H1 (cell line): ENCODE results near the gene RING1. TPM values are rescaled to one million over a fixed set of nuclear protein-coding genes. Genes with fewer than 3 reads are reported as not detected.

Experiments
- CBX8 ChIP-seq: fragments of 300-800, 300-1000 bp; sonication (generic); IDR thresholded peaks from 2 replicates; pipeline ENCODE4 v1.7.1; 2016; ENCODE audit warnings: low read depth, low read length, borderline replicate concordance
- HDAC6 ChIP-seq: IDR thresholded peaks from one replicate; pipeline ENCODE4 v1.7.1; 2012; ENCODE audit warnings: low read depth, mild to moderate bottlenecking, inconsistent platforms, low read length, moderate library complexity
- POLR2AphosphoS5 ChIP-seq: IDR thresholded peaks from 2 replicates; pipeline ENCODE4 v1.6.1; 2011; ENCODE audit warnings: low read depth, low read length
- POU5F1 ChIP-seq: IDR thresholded peaks from 2 replicates; pipeline ENCODE4 v1.6.1; 2011; ENCODE audit warnings: low read depth, mild to moderate bottlenecking, low read length, moderate library complexity
- SP1 ChIP-seq: IDR thresholded peaks from 2 replicates; pipeline ENCODE4 v1.6.1; 2011; ENCODE audit warnings: low read depth, low read length
- SUZ12 ChIP-seq: fragments of 200-600 bp; sonication (generic); IDR thresholded peaks from 2 replicates; pipeline ENCODE4 v1.6.1; 2012; ENCODE audit warnings: mild to moderate bottlenecking, inconsistent platforms, low read length, moderate library complexity, mixed read lengths
- polyA plus RNA-seq, 7 experiments: library from polyadenylated mRNA; depleted of rRNA in 3 of 7; stranded (reverse) in 5 of 7; unstranded in 2 of 7; fragments of >200 nt in 5 of 7; fragments of 200-250 nt in 2 of 7; gene quantifications; 1 replicate in 5 of 7; 2 replicates in 1 of 7; 4 replicates in 1 of 7; pipeline versions ENCODE4 v1.2.1 to v1.2.3, GENCODE V29; 2011 to 2013; ENCODE audit warnings: missing spikeins in 2 of 7, mixed read lengths in 2 of 7
- total RNA-seq: library from RNA; stranded (reverse); fragmentation: NEBNext Ultra II Directional; extraction: Animal tissue kit (Norgen Biotek cat#: 25700); gene quantifications from 2 replicates; pipeline ENCODE4 v1.2.1, GENCODE V29; 2021
- TF ChIP-seq, protein P1 (sequence below): IDR thresholded peaks from 2 replicates; pipeline ENCODE4 v1.6.1; 2011; ENCODE audit warnings: low read depth, mild to moderate bottlenecking, low read length; ENCODE audit not compliant: insufficient read depth

Gene RING1
- total and polyA plus RNA-seq, 2 of the 8 experiments (the other 6 are each of a cell fraction or from before 2014, with no cell fraction given) = 16.4 to 26.0 TPM

DNA sequence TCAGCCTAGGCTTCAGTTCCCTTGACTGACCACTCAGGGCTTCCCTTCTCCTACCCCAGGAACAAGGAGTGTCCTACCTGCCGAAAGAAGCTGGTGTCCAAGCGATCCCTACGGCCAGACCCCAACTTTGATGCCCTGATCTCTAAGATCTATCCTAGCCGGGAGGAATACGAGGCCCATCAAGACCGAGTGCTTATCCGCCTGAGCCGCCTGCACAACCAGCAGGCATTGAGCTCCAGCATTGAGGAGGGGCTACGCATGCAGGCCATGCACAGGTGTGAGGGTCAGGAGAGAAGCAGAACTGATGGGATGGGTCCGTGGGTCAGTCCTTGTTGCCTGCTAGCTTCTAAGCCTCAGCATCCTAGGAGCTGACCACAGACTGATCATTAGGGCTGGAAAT, 1.6 kb downstream of the RING1 start (continued):
- TF ChIP-seq, protein P1, sequence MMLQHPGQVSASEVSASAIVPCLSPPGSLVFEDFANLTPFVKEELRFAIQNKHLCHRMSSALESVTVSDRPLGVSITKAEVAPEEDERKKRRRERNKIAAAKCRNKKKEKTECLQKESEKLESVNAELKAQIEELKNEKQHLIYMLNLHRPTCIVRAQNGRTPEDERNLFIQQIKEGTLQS = no peak
- TF ChIP-seq HDAC6 (no peak), CBX8 (no peak), SP1 (no peak), POLR2AphosphoS5 (no peak), SUZ12 (no peak), POU5F1 (no peak)
